Endothelial cell of umbilical vein (primary cell): ENCODE results near the gene PURB.
"Not testable (repeated sequence)": the region's sequence is repeated elsewhere in the genome, so short reads cannot be mapped to it uniquely, and the experiment has no call there.

ENCODE experiments used
- GATA2 ChIP-seq: IDR thresholded peaks from 2 replicates; pipeline ENCODE4 v1.7.0; 2011; ENCODE audit warnings: low read depth, mild to moderate bottlenecking, moderate library complexity, mixed read lengths, low read length; ENCODE audit not compliant: insufficient read length, insufficient read depth
- POLR2AphosphoS5 ChIP-seq: IDR thresholded peaks from 2 replicates; pipeline ENCODE4 v1.6.1; 2012; ENCODE audit warnings: low read depth, mild to moderate bottlenecking, control low read depth, low read length, moderate library complexity; ENCODE audit not compliant: insufficient read depth
- TF ChIP-seq, protein P1 (sequence below), 2 donors: IDR thresholded peaks; 1 replicate in 1 of 2; 2 replicates in 1 of 2; pipeline ENCODE4 v1.5.1; 2011; ENCODE audit warnings: low read length in 2 of 2, mild to moderate bottlenecking in 2 of 2, moderate library complexity in 2 of 2, control low read depth in 1 of 2, inconsistent platforms in 1 of 2, low read depth in 1 of 2; ENCODE audit not compliant: insufficient read depth in 1 of 2; ENCODE audit errors: extremely low read depth in 1 of 2

DNA sequence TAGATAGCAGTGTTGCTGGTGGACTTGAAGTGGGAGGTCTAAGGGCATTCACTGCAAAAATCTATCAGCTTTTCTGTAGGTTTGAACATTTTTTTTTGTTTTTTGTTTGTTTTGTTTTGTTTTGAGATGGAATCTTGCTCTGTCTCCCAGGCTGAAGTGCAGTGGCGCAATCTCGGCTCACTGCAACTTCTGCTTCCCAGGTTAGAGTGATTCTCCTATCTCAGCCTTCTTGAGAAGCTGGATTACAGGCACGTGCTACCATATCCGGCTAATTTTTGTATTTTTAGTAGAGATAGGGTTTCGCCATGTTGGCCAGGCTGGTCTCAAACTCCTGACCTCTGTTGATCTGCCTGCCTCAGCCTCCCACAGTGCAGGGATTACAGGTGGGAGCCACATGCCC is 49.2 kb upstream of the PURB start:
- TF ChIP-seq POLR2AphosphoS5, GATA2: not testable (repeated sequence)
- TF ChIP-seq, protein P1, sequence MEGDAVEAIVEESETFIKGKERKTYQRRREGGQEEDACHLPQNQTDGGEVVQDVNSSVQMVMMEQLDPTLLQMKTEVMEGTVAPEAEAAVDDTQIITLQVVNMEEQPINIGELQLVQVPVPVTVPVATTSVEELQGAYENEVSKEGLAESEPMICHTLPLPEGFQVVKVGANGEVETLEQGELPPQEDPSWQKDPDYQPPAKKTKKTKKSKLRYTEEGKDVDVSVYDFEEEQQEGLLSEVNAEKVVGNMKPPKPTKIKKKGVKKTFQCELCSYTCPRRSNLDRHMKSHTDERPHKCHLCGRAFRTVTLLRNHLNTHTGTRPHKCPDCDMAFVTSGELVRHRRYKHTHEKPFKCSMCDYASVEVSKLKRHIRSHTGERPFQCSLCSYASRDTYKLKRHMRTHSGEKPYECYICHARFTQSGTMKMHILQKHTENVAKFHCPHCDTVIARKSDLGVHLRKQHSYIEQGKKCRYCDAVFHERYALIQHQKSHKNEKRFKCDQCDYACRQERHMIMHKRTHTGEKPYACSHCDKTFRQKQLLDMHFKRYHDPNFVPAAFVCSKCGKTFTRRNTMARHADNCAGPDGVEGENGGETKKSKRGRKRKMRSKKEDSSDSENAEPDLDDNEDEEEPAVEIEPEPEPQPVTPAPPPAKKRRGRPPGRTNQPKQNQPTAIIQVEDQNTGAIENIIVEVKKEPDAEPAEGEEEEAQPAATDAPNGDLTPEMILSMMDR (IDR thresholded peaks at IDR 0.05; ENCODE audit: extremely low read depth in 1 of 2, insufficient read depth in 1 of 2, low read depth in 1 of 2, low read length in 2 of 2): not testable (repeated sequence)
